B cell (primary cell): ENCODE results near the gene XPO1. TPM values are rescaled to one million over a fixed set of nuclear protein-coding genes. Genes with fewer than 3 reads are reported as not detected.

Experiments used
- ATAC-seq: fragments of 200-7000 bp; cut with Tn5 transposase; one replicate; pipeline ENCODE4 v1.10.0; 2021; ENCODE audit warnings: low read depth, mild to moderate bottlenecking, moderate number of reproducible peaks, moderate library complexity
- CTCF ChIA-PET: fragments of 350-600 bp; sonication (Branson Sonifier 250); formaldehyde crosslinking; loops from one replicate; lab custom pipeline; 2021; ENCODE audit warnings: antibody characterized with exemption, inconsistent platforms; lab: Charles Lee
- POLR2A ChIA-PET: fragments of 350-600 bp; sonication (Branson Sonifier 250); formaldehyde crosslinking; loops from one replicate; lab custom pipeline; 2021; ENCODE audit warnings: antibody characterized with exemption; lab: Charles Lee
- DNase-seq: peaks from one replicate; pipeline ENCODE4 v3.0.0; 2013
- H2AFZ ChIP-seq: 2 replicates; pipeline ENCODE4 v1.6.1; 2012; ENCODE audit warnings: mild to moderate bottlenecking, low read depth, low read length; ENCODE audit not compliant: insufficient read depth, poor library complexity, severe bottlenecking
- H3K27ac ChIP-seq, 2 donors: 1 replicate in 1 of 2; 2 replicates in 1 of 2; pipeline ENCODE4 v1.5.1; 2012 to 2013; ENCODE audit warnings: low read length in 2 of 2, mild to moderate bottlenecking in 2 of 2, moderate library complexity in 1 of 2
- H3K27me3 ChIP-seq, 4 experiments: fragments of 200-600 bp in 1 of 4; sonication (generic) in 1 of 4; replicated peaks in 1 of 4; 1 replicate in 2 of 4; 2 replicates in 2 of 4; pipeline versions ENCODE4 v1.6.1 to v1.7.0; 2013 to 2016; ENCODE audit warnings: low read length in 3 of 4, mild to moderate bottlenecking in 2 of 4, mixed read lengths in 1 of 4, moderate library complexity in 1 of 4; ENCODE audit not compliant: insufficient read depth in 4 of 4, control insufficient read depth in 3 of 4; ENCODE audit errors: control extremely low read depth in 1 of 4
- H3K36me3 ChIP-seq, 2 experiments: replicated peaks in 1 of 2; 1 replicate in 1 of 2; 2 replicates in 1 of 2; pipeline versions ENCODE4 v1.6.1 to v1.7.1; 2013; ENCODE audit warnings: low read length in 1 of 2; ENCODE audit not compliant: insufficient read depth in 2 of 2, control insufficient read depth in 1 of 2; ENCODE audit errors: control extremely low read depth in 1 of 2, extremely low read depth in 1 of 2
- H3K4me1 ChIP-seq, 2 donors: fragments of 200-600 bp in 1 of 2; sonication (generic) in 1 of 2; 1 replicate in 1 of 2; 2 replicates in 1 of 2; pipeline versions ENCODE4 v1.5.1 to v1.6.1; 2013 to 2017; ENCODE audit warnings: low read length in 2 of 2; ENCODE audit not compliant: control insufficient read depth in 2 of 2, insufficient read depth in 2 of 2
- H3K4me2 ChIP-seq: replicated peaks from 2 replicates; pipeline ENCODE3; 2012; ENCODE audit warnings: mild to moderate bottlenecking, low read depth, low read length; ENCODE audit not compliant: poor library complexity, severe bottlenecking
- H3K4me3 ChIP-seq, 5 experiments: fragments of 200-600 bp in 1 of 5; sonication (generic) in 1 of 5; 1 replicate in 3 of 5; 2 replicates in 2 of 5; pipeline versions ENCODE4 v1.5.1 to v1.7.0; 2011 to 2016; ENCODE audit warnings: low read length in 4 of 5, mild to moderate bottlenecking in 4 of 5, low read depth in 2 of 5, control low read depth in 1 of 5, moderate library complexity in 1 of 5; ENCODE audit not compliant: insufficient read depth in 1 of 5; ENCODE audit errors: control extremely low read depth in 1 of 5, extremely low read depth in 1 of 5
- H3K79me2 ChIP-seq: fragments of 200-600 bp; sonication (generic); one replicate; pipeline ENCODE4 v1.6.0; 2016; ENCODE audit warnings: low read length; ENCODE audit not compliant: control insufficient read depth, insufficient read depth
- H3K9ac ChIP-seq: fragments of 200-600 bp; sonication (generic); 2 replicates; pipeline ENCODE4 v1.6.1; 2017; ENCODE audit warnings: mild to moderate bottlenecking, low read length, moderate library complexity
- H3K9me3 ChIP-seq, 3 donors: one replicate each; pipeline versions ENCODE4 v1.6.1 to v1.7.1; 2013; ENCODE audit warnings: low read length in 2 of 3; ENCODE audit not compliant: control insufficient read depth in 2 of 3, insufficient read depth in 1 of 3; ENCODE audit errors: control extremely low read depth in 1 of 3
- H4K20me1 ChIP-seq: 2 replicates; pipeline ENCODE4 v1.6.0; 2012; ENCODE audit warnings: mild to moderate bottlenecking, low read length; ENCODE audit not compliant: insufficient read depth, control insufficient read depth, poor library complexity, severe bottlenecking
- H3K27ac Mint-ChIP-seq: one replicate; pipeline ENCODE4 v1.8.0; 2021; ENCODE audit warnings: mixed read lengths
- H3K27me3 Mint-ChIP-seq: one replicate; pipeline ENCODE4 v1.8.0; 2021; ENCODE audit warnings: mixed read lengths
- H3K4me1 Mint-ChIP-seq: one replicate; pipeline ENCODE4 v1.8.0; 2021; ENCODE audit warnings: mixed read lengths
- H3K4me3 Mint-ChIP-seq: one replicate; pipeline ENCODE4 v1.8.0; 2021; ENCODE audit warnings: mixed read lengths
- H3K9me3 Mint-ChIP-seq: one replicate; pipeline ENCODE4 v1.8.0; 2022; ENCODE audit warnings: mixed read lengths; ENCODE audit not compliant: insufficient read depth
- CTCF ChIP-seq: fragments of 200-600 bp; IDR thresholded peaks from one replicate; pipeline ENCODE4 v1.8.0; 2022; ENCODE audit warnings: antibody characterized with exemption, mild to moderate bottlenecking
- EZH2 ChIP-seq: IDR thresholded peaks from 2 replicates; pipeline ENCODE4 v1.6.1; 2012; ENCODE audit warnings: borderline replicate concordance, low read depth, mild to moderate bottlenecking, moderate library complexity, low read length; ENCODE audit not compliant: insufficient read depth, poor library complexity, severe bottlenecking
- WGBS: methylation state at CpG from one replicate; pipeline ENCODE4 v1.1.5; 2013; ENCODE audit warnings: missing lambda C conversion rate; ENCODE audit not compliant: insufficient coverage; 5-methylcytosine and 5-hydroxymethylcytosine counted together
- intact Hi-C: fragments of 100-400 bp; cut with micrococcal nuclease; formaldehyde crosslinking; loops from one replicate; pipeline ENCODE4 v1.10.0; 2022
- polyA plus RNA-seq: library from polyadenylated mRNA; depleted of rRNA; stranded (reverse); fragments of >200 nt; gene quantifications from 2 replicates; pipeline ENCODE4 v1.2.3, GENCODE V29; 2012
- total RNA-seq, 2 donors: library from RNA; stranded (reverse); fragments of 120-200 nt in 1 of 2; gene quantifications; 1 replicate in 1 of 2; 2 replicates in 1 of 2; pipeline versions ENCODE4 v1.2.3 to v1.2.4, GENCODE V29; 2013 to 2022

Gene XPO1
- total and polyA plus RNA-seq, 2 donors (not counting 1 experiment from before 2014, with no cell fraction given), result 43.8 to 208 TPM

- Histone ChIP-seq H3K27ac (peak overlapping the region; percentile 87 to 89), H3K4me2 (peak overlapping the region; percentile 93), H3K79me2 (peaks cover 48% of the 10 kb centered on the region), H3K9me3 (no peaks in the 10 kb centered on the region), H3K27me3 (no peaks in the 10 kb centered on the region), H2AFZ (peak overlapping the region; percentile 63), H3K4me1 (peaks cover 24 to 26% of the 10 kb centered on the region in 2 donors), H3K4me3 (peak overlapping the region; percentile 69 to 88 (median 79)), H3K9ac (peak overlapping the region; percentile 85), H3K36me3 (peaks cover 0 to 2% of the 10 kb centered on the region in 2 experiments), H4K20me1 (peaks cover 19% of the 10 kb centered on the region)
- WGBS, result under 1% methylated on average over 49 of the region's 94 CpGs
- DNase-seq (peak; percentile 86), ATAC-seq (peak; percentile 38)
- intact Hi-C loops, result loop anchor here (2.0 to 5.0 kb wide), 4 partner anchors 28 to 588 kb away; partner anchors contain the start of gene REL
- Mint-ChIP-seq H3K4me3 (peak overlapping the region; percentile 93), H3K27ac (peak overlapping the region; percentile 96), H3K4me1 (peaks cover 33% of the 10 kb centered on the region), H3K27me3 (no peaks in the 10 kb centered on the region), H3K9me3 (no peaks in the 10 kb centered on the region)
- CTCF ChIA-PET, result interaction anchor here (0.8 to 4.0 kb wide), 2 partner anchors 40 to 44 kb away, joined by 3 to 30 read pairs; no protein-coding TSS in a partner anchor
- no peak for TF ChIP-seq EZH2
- no peak for TF ChIP-seq CTCF
- POLR2A ChIA-PET, result interaction anchor here (1.0 to 1.6 kb wide), 3 partner anchors 20 to 68 kb away, joined by 3 to 8 read pairs (median 3); partner anchors contain the start of gene XPO1
Measured at GRCh38 chr2:61470122-61470951, 67.8 kb downstream of the XPO1 start.
